Activated CD8-positive, alpha-beta memory T cell treated with anti-CD3 and anti-CD28 coated beads for 4 hours (primary cell): Measurements from ENCODE around the gene THAP5.

Experiments
- DNase-seq, 2 donors: peaks; one replicate each; pipeline ENCODE4 v3.0.0-alpha.2; 2020; ENCODE audit warnings: low read depth in 2 of 2

The THAP5 gene

DNA sequence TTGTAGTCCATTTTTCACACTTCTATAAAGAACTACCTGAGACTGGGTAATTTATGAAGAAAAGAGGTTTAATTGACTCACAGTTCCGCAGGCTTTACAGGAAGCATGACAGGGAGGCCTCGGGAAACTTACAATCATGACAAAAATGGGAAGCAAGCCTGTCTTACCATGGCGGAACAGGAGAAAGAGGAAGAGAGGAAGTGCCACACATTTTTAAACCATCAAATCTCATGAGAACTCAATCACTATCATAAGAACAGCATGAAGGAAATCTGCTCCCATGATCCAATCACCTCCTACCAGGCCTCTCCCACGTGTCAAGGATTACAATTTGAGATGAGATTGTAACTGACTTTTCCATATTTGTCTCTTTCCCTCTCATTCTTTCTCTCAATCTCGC lies 34.2 kb downstream of the THAP5 start:
- no peak for DNase-seq

DNA sequence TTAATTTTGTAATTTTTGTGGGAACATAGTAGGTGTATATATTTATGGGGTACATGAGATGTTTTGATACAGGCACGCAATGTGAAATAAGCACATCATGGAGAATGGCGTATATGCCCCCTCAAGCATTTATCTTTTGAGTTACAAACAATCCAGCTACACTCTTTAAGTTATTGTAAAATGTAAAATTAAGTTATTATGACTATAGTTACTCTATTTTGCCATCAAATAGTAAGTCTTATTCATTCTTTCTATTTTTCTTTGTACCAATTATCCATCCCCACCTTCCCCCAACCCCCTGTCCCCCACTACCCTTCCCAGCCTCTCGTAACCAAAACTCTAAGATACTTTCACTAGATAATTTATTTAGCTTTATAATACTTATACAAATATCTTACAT lies 35.8 kb downstream of the THAP5 start:
- DNase-seq, result no peak

DNA sequence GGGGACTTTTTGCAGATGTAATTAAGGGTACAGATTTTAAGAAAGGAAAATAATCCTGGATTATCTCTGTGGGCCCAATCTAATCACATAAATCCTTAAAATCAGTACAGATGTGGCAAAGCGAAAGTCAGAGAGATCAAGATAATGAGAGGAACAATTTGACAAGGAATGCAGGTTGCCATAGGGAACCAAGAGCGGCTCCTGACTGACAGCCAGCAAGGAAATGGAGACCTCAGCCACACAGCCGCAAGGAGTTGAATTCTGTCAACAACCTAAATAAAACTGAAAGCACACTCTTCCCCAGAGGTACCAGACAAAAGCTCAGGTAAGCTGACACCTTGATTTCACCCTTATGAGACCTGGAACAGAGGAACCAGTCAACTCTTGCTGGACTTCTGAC lies 40.2 kb downstream of the THAP5 start:
- DNase-seq, result no peak

DNA sequence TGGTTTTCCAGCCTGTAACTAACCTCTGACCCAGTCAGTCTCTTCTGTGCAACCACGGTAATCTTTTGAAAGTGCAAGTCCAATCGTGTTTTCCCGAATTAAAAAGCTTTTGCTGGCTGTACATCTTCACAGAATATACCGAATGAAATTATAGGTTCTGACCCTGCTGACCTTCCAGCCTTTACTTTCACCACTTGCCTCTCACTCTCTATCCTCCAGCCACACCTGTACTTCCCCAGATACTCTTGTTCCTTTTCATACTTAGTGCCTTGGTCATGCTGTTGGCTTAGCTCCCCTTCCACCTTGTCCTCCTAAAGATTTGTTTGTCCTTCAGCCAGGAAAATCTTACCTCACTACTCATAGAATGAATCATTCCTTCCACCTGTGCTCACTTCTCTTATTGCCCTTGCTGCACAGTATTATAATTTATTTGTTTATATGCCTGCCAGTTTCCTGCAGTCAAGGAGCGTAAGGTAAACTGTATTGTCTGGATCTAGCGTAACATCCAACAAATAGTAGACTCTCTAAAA lies 41.3 kb downstream of the THAP5 start:
- DNase-seq, result no peak

DNA sequence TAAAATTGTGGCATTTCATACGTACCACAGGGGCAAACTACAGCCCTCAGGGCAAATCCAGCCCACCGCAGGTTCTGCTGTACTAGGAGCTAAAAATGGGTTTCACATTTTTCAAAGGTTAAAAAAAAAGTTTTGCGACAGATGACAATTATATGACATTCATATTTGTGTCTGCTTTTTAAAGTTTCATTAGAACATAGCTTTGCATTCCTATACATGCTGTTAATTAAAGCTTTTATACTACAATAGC lies 42.8 kb downstream of the THAP5 start:
- no peak for DNase-seq

DNA sequence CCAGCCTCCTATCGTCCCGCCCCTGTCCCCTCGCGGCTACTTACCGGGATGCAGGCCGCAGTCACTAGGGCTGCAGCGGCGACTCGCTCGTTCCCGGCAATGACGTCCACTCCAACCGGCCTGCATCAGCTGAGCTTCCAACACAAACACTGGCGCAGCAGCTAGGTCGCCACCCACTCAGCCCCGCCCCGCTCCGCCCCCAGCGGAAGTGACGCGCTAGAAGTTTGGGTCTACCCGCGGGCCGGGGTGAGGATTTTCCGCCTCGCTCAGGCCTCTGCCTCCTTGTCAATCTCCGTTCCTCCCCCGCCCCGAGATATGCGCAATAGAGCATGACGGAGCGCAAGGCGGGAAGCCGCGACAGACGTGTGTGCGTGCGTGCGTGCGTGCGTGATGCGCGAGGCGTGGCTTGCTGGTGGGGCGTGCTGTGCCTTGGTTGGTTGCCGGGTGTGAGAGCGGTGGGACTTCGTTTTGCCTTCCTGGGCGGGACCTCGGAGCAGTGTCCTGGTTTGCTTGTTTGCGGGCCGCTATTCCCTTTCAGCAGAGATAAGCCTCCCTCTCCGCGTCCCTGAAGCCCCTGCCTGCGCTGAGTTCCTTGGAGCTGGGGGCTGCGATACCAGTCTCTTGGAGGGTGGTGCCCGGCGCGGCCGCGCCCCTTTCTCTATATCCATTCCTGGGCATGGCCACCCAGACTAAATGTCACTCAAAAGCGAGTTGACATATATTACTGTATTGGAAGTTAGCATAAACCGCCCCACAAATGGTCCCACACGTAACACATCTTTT lies 43.3 kb downstream of the THAP5 start, which contains the start of gene PNPLA8:
Gene PNPLA8 (minus strand): TSS at position 151 of the 783 bp plus-strand sequence. CDS start 10,644 bp downstream, outside the sequence.
- peak; percentile 100 for DNase-seq

DNA sequence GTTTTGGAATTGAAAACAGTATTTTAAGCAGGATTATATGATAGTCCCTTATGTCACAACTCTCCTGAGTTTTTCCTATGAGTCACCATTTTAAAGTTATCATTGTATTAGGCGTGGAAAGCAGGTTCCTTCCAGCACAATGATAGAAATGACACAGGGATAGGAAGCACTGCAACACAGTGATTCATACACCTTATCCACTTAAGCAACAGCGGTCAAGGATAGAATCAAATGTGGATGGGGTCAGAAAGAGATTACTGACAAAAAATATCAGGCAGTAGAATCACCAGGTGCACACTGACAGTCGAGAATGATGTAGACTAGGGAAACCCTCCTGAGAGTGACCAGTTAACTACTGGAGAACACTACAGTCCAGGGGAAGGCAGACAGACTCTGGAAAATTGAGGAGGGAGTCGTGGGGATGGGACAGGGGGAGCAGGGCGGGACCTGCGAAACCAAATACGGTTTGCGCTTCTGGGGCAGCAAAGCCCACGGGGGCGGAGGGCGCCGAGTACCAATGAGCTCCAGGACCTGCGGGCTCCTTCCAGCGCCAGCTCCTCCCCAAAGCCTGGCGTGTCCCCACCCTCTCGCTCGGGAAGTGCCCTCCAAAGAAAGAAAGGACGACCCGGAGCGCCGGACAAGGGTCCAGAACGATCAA lies 44.0 kb downstream of the THAP5 start:
- DNase-seq, result peak in 1 of 2 donors; percentile 36

DNA sequence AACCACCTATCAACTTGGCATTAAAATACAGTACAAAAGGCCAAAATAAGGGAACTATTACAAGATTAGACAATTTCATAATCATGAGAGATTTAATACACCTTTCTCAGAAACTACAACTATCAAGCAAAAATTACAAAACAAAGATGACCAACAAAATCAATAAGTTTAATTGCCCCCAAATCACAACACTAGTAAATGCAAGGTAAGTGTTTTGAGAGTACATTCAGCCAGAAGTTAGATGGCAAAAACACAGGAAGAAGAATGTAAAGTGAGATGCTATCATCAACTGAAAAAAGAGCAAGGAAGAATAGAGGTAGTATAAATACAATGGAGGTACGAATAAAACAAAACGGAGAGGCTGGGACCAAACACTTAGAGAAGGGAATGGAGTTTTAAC lies 46.7 kb downstream of the THAP5 start:
- DNase-seq, result no peak

DNA sequence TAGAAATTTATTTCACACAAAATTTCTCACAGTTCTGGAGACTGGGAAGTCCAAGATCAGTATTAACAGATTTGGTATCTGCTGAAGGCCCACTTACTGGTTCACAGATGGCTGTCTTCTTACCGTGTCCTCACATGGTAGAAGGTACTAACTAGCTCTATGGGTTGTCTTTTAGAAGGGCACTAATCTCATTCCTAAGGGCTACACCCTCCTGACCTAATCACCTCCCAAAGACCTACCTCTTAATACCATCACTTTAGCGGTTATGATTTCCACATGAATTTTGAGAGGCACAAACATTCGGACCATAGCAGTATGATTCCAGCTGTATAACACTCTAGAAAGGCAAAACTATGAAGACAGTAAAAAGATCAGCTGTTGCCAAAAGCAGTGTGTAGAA lies 51.6 kb downstream of the THAP5 start:
- no peak for DNase-seq

DNA sequence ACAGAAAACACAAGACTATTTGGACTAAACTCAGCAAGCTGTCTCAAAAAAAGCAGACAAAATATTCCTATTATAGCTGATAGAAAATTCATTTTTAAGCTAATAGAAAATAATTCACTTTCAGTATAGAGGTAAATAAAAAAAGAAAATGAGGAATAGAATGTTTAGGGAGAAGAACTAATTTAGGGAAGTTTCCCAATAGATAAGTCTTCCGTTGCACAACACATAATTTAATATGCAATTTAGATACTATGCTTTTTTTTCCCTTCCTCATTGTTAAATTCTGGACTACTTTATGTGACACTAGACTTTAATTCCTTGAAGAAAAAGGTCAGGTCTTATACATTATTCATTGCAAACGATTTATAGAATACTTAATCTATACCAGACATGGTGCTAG lies 53.9 kb downstream of the THAP5 start:
- DNase-seq, result no peak

DNA sequence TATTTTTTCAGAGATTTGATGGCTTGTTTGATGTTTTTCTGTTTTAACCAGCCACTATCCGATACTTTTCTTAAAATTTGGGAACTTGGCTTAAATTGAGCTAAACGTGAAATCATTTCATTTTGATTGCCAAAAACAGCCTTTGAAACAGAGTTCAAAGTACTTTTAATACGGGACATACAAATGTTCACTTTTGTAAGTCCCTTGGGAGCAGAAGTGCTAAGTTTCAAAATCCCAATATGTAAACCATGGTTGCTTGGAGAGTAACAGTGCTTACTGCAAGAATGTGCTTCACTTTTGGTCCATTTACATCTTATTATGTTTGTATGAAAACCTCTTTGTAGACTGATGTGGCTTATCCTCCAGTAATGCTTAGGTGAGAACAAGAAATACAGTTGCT lies 54.5 kb downstream of the THAP5 start:
- no peak for DNase-seq
